ENCODE results near the gene UFC1.

The UFC1 gene

DNA sequence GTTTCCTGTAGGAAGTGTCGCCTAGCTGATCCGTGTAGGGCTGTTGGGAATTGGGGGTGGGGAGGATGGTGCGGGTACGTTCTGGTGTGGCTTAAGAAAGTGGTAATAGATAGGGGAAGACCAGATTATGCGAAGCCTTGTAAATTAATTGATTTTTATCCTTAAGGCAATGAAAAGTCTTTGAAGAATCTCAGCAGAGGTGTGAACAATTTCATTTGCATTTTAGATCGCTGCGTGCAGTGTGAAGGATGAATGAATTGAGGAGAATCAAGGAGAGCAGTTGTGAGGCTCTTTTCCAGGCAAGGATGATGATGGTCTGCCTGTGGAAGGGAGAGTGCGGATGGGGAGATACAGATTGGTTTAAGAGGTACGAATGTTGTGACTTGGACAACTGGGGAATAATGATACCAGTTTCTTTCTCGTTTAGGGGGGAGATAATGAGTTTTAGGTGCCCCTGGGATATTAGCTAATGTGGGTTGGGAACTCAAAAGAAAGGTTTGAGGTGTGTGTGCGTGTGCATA lies 20.5 kb upstream of the UFC1 start:
- DNase-seq (ENCODE audit: low read depth) = no peak

DNA sequence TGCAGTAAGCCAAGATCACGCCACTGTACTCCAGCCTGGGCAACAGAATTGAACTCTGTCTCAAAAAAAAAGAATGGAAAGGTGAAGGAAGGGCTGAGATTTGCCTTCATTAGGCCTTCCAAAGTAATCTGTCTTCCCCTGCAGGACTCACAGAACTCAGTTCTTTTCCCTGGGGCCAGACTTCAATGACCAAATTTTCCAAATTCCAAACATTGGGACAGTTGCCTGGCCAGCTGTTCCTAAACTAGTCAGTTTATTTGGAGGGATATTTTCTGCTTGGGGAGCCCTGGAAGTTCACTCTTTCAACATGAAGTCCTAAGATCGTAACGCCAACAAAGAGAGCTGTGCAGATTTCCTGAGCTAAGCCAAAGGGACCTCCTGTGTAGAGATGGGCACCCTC lies 15.9 kb upstream of the UFC1 start:
- no peak for DNase-seq (ENCODE audit: low read depth)

DNA sequence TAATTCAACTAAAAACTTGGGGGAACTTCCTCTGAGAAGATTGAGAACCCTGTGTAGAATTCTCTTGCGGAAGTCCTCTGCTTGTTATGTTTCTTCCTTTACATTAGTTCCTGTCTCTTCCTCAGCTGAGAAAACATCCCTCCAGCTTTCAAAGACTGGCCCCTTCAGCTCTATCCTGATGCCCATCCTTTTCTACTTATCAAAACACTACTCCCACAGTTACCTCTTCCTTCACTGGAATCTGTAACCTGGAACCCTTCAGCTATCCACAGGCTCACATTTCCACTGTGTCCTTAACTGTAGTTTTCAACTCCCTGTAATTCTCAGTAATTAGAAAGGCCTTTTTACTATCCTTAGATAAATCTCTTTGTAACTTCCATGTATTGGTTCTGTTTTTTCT lies 15.3 kb upstream of the UFC1 start:
- DNase-seq (ENCODE audit: low read depth) = no peak

DNA sequence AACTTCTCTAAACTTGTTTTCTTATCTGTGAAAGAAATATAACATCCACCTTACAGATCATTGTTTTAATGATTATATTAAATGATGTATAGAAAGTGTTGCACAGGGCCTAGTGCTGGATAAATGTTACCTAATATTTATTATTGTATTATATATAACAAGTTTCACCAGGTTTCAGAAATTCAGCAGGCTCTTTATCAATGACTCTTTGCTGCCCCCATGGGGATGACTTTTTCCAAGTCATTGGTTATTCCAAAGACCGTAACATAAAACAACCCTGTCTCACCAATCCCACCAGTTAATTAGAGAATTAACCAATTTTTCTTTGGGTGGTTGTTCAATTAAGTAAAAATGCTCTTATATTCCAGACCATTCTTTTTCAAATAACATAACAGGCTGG lies 14.0 kb upstream of the UFC1 start:
- DNase-seq (ENCODE audit: low read depth) = no peak

DNA sequence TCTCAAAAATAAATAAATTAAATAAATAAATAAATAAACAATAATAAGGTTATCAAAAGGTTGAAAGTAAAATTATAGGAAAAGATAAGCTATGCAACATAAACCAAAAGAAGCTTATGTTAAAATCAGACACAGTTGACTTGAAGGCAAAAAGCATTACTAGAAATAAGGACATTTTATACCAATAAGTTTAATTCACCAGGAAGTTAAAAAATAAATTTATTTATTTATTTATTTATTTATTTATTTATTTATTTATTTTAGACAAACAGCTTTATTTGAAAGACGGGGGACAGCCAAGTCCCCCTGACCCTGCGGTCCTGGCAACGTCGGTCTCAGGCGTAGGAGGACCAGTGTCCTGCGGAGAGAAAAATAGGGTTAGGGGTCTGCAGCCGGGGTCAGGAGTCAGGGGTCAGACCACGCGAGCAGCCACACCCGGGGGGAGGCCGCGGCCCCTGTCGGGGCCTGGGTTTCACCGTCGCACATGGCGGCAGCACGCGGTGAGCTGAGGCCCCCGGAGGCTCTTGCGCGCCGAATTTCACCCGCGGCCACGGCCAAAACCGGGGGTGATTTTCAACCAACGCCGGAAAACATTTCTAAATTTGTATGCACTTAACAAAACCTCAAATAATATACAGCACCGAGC lies 12.9 kb upstream of the UFC1 start:
- DNase-seq (ENCODE audit: low read depth) = no peak

DNA sequence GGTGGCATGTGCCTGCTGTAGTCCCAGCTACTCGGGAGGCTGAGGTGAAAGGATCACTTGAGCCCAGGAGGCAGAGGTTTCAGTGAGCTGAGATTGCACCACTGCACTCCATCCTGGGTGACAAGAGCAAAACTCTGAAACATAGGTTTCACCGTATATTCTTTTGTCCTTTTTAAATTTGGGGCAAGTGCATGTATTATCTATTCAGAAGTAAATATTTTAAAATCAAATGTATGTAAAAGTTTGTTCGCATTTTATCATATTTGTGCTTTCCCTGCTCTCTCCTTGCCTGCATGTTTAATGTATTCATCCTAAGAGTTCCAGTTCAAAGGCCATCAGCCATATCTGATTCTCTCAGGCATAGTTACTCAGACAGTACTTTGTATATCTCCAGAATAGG lies 7.9 kb upstream of the UFC1 start:
- DNase-seq (ENCODE audit: low read depth) = no peak

DNA sequence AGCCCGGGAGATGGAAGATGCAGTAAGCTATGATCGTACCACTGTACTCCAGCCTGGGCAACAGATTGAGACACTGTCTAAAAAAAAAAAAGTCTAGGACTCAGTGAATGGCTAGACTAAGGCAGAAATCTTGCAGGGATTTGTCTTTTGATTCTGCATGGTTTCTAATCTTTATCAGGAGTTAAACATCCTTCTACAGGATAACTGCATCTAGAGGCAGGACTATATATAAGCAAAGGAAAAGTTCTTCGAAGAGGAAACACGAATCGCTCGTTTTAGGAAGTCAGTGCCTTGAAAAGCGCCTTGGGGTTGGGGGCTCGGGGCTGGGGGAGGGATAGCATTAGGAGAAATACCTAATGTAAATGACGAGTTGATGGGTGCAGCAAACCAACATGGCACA lies 602 bp upstream of the UFC1 start:
- no peak for DNase-seq (ENCODE audit: low read depth)

DNA sequence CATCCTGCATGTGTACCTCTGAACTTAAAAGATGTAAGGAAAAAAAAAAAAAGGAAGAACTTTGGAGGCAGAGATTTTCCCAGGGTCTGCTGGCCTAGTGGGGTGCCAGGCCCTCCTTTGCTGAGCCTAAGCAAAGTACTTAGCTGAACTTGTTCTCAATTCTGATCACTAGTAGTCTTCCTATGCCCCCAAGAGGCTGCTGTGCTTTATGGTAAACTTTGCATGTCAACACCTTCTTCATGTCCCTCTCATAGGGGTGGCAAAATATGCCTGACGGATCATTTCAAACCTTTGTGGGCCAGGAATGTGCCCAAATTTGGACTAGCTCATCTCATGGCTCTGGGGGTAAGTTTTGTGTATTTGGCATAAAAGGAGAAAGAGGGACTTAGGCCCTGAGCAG lies 4.1 kb downstream of the UFC1 start:
- no peak for DNase-seq (ENCODE audit: low read depth)

DNA sequence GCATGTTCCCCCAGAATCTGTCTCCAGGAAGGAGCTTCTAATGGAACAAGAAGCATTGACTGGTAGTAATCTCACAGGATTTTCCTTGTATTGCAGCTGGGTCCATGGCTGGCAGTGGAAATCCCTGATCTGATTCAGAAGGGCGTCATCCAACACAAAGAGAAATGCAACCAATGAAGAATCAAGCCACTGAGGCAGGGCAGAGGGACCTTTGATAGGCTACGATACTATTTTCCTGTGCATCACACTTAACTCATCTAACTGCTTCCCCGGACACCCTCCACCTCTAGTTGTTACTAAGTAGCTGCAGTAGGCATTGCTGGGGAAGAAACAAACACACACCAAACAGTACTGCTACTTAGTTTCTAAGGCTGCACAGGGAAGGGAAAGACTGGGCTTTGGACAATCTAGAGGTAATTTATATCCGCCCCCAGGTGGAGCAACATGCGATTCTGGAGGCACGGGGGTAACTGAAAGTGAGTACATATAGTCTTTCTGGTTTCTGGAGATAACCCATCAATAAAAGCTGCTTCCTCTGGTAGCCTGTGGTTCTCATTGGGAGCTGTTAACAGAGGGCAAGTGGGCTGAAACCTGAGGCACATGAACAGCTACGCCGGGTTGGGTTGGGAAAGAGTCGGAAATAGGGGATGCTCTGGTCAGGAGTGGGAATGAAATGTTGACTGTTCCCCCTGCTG lies 4.7 kb downstream of the UFC1 start:
- no peak for DNase-seq (ENCODE audit: low read depth)

DNA sequence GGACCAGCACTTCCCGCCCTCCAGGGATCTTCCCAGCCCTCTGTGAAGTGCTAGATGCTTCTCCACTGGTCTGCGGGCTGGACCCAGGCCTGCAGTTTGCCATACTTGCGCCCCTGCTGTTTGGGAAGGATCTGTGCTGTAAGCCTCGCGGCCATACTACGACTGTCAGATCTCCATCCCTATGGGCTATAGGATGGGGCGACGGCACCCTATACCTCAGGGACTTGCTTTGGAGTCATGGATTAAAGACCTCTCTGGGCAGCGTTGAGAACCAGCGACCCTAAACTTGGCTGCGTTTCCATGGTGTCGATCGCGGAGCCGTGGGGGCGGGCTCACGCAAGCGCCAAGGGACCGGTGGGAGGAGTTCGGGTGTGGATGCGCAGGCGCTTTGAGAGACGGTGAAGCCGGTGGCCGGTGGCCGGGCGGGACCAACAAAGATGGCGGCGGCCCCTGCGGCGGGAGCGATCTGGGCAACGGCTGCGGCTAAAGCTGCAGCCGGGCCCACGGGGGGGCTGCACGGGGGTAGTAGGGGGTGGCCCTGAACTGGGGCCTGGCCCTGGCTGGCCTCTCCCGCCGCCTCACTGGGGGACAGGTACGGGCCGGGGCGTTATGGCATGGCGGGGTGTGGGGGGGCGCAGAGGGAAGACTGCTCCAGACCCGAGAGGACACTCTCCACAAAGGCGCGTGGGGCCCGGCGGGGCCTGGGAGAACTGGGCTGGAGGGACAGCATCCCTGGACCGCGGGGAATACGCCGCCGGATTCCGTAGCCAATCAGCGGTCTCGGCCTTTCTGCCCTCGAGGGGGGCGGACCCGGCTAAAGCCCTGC lies 5.5 kb downstream of the UFC1 start, which contains the start of gene USP21:
USP21 (plus strand) TSS at position 414 of the 826 bp plus-strand sequence. CDS start 1,141 bp downstream, outside the sequence.
- DNase-seq (ENCODE audit: low read depth) = peak; percentile 89

DNA sequence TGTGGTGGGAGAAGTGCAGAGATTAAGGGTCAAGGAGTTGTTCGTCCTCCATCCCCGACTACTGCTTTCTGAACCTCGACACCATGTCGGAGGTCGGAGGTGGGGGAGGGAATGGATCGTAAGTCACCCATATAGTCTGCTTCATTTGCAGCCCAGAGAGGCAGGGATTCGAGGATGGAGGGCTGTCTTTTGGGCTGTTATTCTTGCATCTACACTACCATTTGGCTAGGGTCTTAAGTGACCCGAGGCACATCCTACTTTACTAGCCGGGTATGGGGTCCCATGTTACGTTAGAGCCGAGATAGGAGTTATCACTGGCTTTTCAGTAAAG lies 6.1 kb downstream of the UFC1 start:
- DNase-seq (ENCODE audit: low read depth) = no peak

DNA sequence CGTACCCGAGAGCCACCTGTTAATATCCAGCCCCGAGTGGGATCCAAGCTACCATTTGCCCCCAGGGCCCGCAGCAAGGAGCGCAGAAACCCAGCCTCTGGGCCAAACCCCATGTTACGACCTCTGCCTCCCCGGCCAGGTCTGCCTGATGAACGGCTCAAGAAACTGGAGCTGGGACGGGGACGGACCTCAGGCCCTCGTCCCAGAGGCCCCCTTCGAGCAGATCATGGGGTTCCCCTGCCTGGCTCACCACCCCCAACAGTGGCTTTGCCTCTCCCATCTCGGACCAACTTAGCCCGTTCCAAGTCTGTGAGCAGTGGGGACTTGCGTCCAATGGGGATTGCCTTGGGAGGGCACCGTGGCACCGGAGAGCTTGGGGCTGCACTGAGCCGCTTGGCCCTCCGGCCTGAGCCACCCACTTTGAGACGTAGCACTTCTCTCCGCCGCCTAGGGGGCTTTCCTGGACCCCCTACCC lies 6.9 kb downstream of the UFC1 start:
- DNase-seq (ENCODE audit: low read depth) = no peak

DNA sequence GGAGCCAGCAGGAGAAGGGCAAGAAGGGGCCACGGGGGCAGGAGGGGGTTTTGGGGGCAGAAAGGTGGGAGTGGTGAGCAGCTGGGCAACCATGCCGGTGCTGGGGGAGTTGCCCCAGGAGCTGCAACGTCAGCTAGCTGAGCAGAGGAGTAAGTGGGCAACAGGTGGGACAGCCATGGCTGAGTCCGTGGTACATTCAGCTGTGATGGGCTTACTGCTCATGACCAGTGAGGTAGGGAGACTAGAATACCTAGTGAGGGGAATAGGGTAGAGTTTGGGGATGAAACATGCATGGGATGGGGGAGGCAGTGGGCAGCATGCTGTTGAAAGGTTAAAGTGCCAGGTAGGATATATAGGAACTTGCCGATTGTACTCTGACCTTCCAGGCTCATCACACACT lies 7.9 kb downstream of the UFC1 start:
- DNase-seq (ENCODE audit: low read depth) = no peak

DNA sequence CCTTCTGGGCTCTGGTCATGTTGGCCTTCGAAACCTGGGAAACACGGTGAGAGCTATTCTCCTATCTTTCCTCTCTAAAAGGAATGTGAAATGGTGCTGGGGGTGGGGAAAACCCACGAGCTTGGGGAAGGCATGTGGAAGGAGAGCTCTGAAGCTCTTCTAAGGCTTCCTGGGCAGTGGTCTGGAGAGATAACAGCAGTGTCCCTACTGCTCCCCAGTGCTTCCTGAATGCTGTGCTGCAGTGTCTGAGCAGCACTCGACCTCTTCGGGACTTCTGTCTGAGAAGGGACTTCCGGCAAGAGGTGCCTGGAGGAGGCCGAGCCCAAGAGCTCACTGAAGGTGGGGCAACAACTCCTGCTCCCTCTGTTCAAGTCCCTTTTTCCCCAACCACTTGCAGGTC lies 8.3 kb downstream of the UFC1 start:
- no peak for DNase-seq (ENCODE audit: low read depth)

DNA sequence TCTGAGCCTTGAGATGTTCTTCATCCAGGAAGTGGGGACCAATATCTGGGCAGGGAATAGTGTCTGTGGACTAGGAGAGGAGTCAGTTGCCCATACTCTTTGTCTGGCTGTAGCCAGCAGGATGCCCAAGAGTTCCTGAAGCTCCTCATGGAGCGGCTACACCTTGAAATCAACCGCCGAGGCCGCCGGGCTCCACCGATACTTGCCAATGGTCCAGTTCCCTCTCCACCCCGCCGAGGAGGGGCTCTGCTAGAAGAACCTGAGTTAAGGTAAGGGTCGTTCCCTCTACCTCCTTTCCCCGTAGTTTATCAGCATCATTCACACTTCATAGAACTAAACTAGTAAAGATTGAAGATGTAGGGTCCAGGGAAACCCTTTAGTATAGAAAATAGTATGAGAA lies 9.0 kb downstream of the UFC1 start:
- no peak for DNase-seq (ENCODE audit: low read depth)

DNA sequence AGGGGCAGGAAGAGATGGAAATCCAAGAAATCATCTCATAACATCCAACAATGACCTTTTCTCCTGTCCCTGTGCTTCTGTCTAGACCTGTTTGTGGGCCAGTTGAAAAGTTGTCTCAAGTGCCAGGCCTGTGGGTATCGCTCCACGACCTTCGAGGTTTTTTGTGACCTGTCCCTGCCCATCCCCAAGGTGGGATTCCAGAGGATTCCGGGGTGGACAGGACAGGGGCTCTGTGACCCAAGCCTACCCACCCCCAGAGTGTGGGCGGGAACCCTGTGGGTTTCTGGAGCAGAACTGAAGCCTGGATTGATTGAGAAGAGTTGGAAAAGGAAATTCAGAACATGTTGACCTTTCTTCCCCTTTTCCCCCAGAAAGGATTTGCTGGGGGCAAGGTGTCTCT lies 10.0 kb downstream of the UFC1 start:
- no peak for DNase-seq (ENCODE audit: low read depth)

DNA sequence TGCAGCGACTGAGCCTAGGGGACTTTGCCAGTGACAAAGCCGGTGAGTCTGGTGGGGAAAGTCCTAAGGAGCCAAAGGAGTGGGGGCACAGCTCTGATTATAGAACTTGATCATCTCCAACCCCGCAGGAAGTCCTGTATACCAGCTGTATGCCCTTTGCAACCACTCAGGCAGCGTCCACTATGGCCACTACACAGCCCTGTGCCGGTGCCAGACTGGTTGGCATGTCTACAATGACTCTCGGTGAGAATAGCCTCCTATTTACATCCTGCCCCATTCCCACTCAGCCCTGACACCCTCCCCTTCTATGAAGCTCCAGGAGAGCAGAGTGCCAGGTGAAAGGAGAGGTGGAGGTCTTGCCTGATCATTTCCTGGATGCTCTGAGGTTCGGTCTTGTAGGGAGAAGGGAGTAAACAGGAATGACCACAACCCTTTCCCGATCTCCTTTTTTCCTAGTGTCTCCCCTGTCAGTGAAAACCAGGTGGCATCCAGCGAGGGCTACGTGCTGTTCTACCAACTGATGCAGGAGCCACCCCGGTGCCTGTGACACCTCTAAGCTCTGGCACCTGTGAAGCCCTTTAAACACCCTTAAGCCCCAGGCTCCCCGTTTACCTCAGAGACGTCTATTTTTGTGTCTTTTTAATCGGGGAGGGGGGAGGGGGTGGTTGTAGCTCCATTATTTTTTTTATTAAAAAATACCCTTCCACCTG lies 11.3 kb downstream of the UFC1 start:
- no peak for DNase-seq (ENCODE audit: low read depth)

DNA sequence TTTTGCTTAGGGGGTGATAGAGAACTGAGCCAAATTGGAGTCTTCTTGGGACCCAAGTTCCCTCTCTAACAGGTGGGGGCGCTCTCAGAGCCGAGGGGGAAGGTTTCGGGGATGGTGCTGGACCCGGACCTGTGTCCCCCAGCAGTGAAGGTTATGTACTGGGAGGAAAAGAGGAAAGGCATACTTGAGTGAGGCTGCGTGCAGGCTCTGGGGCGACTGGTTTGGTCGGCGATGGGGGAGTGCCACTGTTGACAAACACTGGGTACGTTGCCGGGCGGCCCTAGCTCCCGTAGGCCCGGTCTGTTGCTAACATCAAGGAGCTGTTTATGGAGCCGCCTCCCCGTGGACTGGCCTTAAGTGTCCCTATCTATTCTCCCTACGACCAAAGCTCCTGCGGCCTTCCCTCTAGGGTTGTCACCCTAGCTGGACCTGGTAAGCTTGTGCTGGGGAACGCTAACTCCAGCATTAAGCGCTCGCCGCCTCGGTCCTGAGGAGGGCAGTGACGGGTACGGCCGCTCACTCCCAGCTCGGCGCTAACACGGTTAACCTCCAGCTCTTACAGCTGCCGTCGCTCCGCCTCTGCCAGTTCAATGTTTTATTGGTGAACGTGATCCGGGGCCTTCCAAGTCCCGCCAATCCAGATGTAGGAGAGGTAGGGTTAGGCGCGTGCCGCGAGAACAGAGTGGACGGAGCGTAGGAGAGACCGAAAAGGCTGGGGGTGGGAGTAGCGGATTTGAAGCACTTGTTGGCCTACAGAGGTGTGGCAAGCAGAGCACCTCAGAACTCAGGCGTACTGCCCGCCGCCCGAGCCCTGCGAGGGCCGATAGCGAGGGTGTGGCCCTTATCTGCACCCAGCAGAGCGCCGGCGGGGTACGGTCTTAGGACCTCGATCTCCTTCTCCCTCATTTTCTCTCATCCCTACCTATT lies 12.2 kb downstream of the UFC1 start, which contains the start of gene PPOX:
PPOX (plus strand) TSS at position 685 of the 927 bp plus-strand sequence. CDS start 422 bp downstream, outside the sequence.
- peak; percentile 84 for DNase-seq (ENCODE audit: low read depth)

DNA sequence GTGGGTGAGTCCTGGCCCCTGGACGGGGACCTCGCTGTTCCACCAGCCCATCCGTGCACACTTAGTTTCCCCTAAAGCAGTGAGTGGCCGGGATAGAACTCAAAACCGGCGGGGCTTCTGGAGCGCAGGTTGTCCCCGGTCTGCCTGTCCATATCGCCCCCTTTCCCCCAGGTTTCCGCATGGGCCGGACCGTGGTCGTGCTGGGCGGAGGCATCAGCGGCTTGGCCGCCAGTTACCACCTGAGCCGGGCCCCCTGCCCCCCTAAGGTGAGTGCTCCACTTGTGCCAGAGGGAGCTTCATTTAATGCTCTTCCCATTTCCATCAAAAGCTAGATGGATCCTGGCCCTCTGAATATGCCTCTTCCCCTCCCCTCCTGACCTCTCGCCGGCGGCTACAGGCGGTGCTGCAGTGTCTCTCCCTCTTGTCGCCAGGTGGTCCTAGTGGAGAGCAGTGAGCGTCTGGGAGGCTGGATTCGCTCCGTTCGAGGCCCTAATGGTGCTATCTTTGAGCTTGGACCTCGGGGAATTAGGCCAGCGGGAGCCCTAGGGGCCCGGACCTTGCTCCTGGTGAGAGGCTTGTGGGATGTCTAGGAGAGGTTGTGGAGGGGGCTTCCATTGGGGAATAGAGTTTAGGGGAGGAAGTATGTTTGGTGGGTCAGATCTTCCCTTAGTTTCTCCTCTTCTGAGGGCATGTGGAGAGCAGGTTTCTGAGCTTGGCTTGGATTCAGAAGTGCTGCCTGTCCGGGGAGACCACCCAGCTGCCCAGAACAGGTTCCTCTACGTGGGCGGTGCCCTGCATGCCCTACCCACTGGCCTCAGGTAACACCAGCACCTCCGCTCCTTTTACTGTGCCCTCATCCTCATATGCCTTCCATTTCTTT lies 13.1 kb downstream of the UFC1 start:
- DNase-seq (ENCODE audit: low read depth) = no peak

DNA sequence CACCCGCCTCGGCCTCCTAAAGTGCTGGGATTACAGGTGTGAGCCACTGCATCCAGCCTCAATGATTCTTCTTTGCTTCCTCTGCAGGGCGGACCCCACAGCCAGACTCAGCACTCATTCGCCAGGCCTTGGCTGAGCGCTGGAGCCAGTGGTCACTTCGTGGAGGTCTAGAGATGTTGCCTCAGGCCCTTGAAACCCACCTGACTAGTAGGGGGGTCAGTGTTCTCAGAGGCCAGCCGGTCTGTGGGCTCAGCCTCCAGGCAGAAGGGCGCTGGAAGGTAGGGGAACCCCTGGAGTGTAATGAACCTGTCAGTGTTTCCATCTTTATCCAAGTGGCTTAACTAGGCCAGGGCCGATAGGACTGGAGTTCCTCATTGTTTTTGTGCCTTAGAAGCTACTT lies 15.1 kb downstream of the UFC1 start:
- DNase-seq (ENCODE audit: low read depth) = no peak

All from activated T-cell treated with anti-CD3 and anti-CD28 coated beads for 48 hours (primary cell).